Fibroblast of skin of left biceps (primary cell): Measurements from ENCODE around the gene SLC41A3.
"Not testable (repeated sequence)": the region's sequence is repeated elsewhere in the genome, so short reads cannot be mapped to it uniquely, and the experiment has no call there.

Source experiments
- DNase-seq, 2 experiments: peaks; one replicate each; pipeline ENCODE4 v3.0.0-alpha.2; 2013; ENCODE audit warnings: low read depth in 2 of 2

Gene SLC41A3

GRCh38 chr3:126053949-126054569 lies 29.9 kb downstream of the SLC41A3 start:
- DNase-seq: no peak

GRCh38 chr3:126053513-126053912 lies 30.4 kb downstream of the SLC41A3 start:
- no peak for DNase-seq

- DNase-seq: no peak
Measured at GRCh38 chr3:126052196-126053058, 31.5 kb downstream of the SLC41A3 start.

- no peak for DNase-seq
Measured at GRCh38 chr3:126051741-126052140, 32.2 kb downstream of the SLC41A3 start.

GRCh38 chr3:126051234-126051633 lies 32.7 kb downstream of the SLC41A3 start:
- no peak for DNase-seq

- DNase-seq: no peak
Measured at GRCh38 chr3:126050626-126051025, 33.3 kb downstream of the SLC41A3 start.

- DNase-seq: no peak
Measured at GRCh38 chr3:126050050-126050392, 33.9 kb downstream of the SLC41A3 start.

GRCh38 chr3:126049289-126050049 lies 34.5 kb downstream of the SLC41A3 start:
- DNase-seq: no peak

- no peak for DNase-seq
Measured at GRCh38 chr3:126040386-126040785, 43.5 kb downstream of the SLC41A3 start.

- DNase-seq: no peak
Measured at GRCh38 chr3:126039870-126040269, 44.1 kb downstream of the SLC41A3 start.

- DNase-seq: not testable (repeated sequence)
Measured at GRCh38 chr3:126038791-126039190, 45.1 kb downstream of the SLC41A3 start.

- no peak for DNase-seq
Measured at GRCh38 chr3:126036056-126036549, 47.8 kb downstream of the SLC41A3 start.

- DNase-seq: no peak
Measured at GRCh38 chr3:126035362-126036050, 48.4 kb downstream of the SLC41A3 start.

- no peak for DNase-seq
Measured at GRCh38 chr3:126034481-126035361, 49.2 kb downstream of the SLC41A3 start.

GRCh38 chr3:126033765-126034164 lies 50.2 kb downstream of the SLC41A3 start:
- DNase-seq: no peak

GRCh38 chr3:126033051-126033745 lies 50.7 kb downstream of the SLC41A3 start:
- DNase-seq: no peak

GRCh38 chr3:126031981-126032471 lies 51.9 kb downstream of the SLC41A3 start:
- no peak for DNase-seq

GRCh38 chr3:126030455-126030854 lies 53.5 kb downstream of the SLC41A3 start:
- DNase-seq: no peak

- no peak for DNase-seq
Measured at GRCh38 chr3:126029241-126029640, 54.7 kb downstream of the SLC41A3 start.

- no peak for DNase-seq
Measured at GRCh38 chr3:126028096-126028495, 55.8 kb downstream of the SLC41A3 start.
